GM21723 (cell line): Measurements from ENCODE around the gene PPM1G.
"Not testable (repeated sequence)": the region's sequence is repeated elsewhere in the genome, so short reads cannot be mapped to it uniquely, and the experiment has no call there.

Source experiments
- ATAC-seq: cut with Tn5 transposase; IDR thresholded peaks from one replicate; pipeline ENCODE4 v1.9.1; 2021; ENCODE audit warnings: mild to moderate bottlenecking, moderate library complexity; ENCODE audit not compliant: unreplicated experiment

The PPM1G gene

GRCh38 chr2:27376151-27376865 is 33.1 kb downstream of the PPM1G start:
- no peak for ATAC-seq

DNA sequence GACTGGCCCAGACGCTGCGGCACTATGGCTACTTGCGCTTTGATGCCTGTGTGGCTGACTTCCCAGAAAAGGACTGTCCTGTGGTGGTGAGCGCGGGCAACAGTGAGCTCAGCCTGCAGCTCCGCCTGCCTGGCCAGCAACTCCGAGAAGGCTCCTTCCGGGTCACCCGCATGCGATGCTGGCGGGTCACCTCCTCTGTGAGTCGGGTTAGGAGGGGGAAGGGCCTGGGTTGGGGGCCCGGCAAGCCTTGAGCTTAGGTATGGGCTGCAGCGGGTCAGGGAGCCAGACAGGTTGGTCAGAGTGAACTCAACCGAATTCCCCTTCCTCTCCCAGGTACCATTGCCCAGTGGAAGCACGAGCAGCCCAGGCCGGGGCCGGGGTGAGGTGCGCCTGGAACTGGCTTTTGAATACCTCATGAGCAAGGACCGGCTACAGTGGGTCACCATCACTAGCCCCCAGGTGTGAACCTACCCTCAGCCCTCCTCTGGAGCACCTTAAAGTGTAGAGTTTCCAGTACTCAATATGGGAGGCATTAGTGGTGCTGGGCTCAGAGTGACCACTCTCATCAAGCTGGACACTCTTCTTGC is 33.8 kb downstream of the PPM1G start:
- ATAC-seq = no peak

GRCh38 chr2:27373567-27373966 is 35.8 kb downstream of the PPM1G start:
- no peak for ATAC-seq

DNA sequence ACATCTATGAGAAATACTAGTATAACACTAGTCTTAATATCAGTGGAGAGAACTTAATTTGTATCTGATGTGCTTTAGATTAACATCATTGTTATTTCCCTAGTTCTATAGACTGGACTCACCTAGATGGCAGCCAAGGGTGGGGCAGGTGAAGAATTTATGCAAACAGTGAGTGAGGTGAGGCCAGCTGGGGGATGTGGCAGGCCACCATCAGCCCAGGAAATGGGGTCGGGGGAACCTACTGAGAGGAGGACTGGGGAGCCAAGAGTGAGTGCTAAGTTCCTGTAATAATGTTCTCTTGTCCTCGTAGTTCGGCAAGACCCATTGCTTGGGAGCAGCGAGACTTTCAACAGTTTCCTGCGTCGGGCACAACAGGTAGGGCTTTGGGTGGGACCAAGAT is 36.5 kb downstream of the PPM1G start:
- ATAC-seq = no peak

DNA sequence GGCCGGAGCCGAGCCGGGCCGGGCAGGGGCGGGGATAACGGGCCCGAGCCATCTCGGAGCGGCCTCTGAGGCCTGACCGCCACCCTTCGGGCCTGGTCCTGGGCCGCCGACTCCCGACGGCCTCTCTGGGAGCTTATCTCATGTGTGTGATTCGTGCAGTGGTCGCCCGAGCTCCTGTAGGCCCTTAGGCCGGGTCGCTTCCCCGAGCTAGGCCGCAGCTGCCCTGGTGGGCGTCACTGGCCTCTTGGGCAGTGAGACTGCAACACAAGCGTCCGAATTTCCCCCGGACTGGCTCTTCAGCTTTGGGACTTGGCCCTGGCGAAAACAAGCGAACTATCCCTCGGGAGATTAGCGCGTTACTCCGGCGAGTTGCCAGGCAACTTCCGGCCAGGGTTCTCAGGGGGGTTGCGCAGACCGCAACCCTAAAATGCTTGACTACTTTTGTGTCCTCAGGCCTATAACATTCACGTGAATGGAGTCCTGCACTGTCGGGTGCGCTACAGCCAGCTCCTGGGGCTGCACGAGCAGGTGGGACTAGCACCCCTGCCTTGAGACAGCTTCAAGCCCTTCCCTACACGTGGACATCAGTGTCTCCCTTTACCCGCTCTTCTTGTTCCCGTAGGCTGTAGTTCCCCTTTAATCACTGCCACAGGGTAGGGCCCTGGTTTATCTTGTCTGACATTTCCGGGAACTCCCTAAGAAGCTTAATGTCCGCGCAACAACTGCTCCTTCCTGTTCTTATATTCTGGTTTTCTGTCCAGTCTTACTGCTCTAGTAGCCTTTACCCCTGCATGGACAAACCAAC is 38.4 kb downstream of the PPM1G start:
- ATAC-seq = peak; percentile 33

DNA sequence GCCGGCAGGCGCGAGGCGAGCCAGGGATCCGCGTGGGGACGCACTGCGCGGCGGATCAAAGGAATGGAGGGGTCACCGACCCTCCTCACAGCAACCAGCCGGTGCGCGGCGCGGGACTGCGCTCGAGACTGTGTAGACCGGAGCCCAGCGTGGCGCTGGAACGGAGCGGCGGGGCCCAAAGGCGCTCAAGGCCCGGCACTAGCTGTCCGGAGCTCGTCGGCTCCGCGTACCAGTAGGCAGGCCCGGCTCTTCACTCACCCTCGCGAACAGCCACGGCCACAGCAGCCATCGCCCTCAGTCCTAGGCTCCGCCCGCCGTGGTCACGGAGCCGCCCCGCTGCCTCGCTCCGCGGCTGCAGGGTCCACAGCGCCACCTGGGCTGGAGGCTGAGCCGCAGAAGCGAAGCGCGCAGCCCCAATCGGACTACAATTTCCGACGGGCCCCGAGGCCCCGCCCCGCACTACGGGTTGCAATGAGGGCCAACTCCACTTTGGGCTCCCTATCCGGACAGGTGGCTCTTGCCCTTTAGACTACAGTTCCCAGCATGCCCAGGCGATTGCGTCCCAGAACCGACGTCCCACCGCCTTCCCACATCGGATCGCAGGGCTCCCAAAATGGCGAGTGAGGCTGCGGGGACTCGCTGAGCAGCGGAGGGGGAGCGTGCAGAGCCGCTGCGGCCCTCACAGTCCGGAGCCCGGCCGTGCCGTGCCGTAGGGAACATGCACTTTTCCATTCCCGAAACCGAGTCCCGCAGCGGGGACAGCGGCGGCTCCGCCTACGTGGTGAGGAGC is 39.2 kb downstream of the PPM1G start, which contains the start of the genes EIF2B4 and SNX17:
EIF2B4 (minus strand) TSS at position 313 of the 790 bp plus-strand sequence; CDS start at position 289, 24 bp downstream.
SNX17 (plus strand) TSS at position 591 of the 790 bp plus-strand sequence; CDS start at position 719, 128 bp downstream.
- peak; percentile 95 for ATAC-seq

DNA sequence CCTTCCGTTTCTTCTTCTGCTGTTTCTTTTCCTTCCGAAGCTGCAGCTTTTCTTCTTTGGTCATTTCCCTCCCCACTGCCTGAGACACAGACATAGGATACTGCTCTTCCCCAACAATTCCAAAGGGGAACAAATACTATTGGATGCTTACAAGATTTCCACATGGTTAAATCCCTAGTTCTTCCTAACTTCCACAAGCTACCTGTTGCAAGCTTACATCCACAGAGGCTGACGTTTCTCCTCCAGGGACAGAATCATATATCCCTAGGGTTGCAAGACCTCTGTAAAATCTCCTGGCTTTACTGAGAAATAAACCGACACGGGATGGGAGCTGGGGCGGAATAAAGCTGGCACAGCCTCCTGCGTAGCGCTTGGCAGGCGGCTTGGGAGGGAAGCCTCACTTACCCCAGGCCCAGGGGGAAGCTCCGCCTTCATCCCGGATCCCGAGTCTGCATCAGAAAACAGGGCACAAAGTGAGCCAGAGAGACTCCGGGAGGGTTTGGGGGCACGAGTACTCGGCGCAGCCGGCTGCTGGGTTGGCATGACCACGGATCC is 39.8 kb downstream of the PPM1G start:
- peak; percentile 20 for ATAC-seq

DNA sequence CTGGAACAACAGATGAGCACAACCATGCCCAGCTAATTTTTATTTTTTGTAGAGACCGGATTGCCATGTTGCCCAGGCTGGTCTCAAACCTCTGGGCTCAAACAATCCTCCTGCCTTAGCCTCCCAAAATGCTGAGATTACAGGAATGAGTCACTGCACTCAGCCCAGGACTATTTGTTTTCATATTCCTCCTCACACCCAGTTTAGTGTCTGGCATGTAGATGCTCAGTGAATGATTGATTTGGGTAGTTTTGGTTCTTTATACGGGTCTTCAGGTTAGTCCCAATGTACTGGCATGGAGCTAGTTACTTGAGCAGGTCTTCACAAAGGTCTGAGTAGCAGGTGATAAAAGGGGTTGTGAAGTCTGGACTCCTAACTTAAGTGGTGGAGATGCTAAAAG is 45.5 kb downstream of the PPM1G start:
- no peak for ATAC-seq

GRCh38 chr2:27362678-27363420 is 46.5 kb downstream of the PPM1G start:
- ATAC-seq = no peak

DNA sequence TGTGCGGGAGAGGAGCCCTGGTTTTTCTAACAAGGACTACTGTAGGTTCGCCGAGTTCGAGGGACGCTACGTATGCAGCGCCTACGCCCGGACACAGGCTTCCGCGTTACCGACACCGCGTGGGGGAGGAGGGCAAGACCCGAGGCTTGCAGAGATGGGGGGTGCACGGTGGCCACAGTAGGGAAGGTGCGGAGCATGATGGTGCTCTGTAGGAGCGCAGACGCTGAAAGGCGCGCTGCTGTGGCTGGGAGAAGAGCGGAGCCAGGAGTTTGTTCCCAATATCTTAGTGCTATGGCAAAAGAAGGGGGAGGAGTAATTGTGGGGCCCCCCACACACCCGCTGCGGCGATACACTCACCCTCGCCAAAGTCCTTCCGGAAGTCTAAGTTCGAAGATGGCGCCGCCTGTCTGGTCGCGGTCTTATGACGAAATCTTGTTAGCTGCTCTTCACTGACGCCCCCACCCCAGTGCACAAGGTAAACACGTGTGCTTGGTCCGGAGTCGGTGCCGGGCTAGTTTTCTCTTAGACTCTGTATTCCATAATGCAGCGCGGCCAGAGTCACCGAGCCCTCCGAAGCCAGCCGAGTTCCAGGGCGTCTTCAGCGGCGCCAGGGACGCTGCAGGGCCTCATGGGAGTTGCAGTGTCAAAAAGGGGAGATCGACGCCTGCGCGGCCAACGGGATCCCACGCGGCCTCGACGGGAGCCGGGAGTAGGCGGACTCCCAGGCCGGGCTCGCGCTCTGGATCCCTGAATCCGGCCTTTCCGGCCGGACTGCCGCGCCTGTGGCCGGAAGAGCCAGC is 52.8 kb downstream of the PPM1G start, which contains the start of gene GTF3C2:
GTF3C2 (minus strand) TSS at position 383 of the 800 bp plus-strand sequence. CDS start 13,210 bp downstream, outside the sequence.
- ATAC-seq = peak; percentile 80

- peak; percentile 30 for ATAC-seq
Measured at GRCh38 chr2:27356056-27356381, 53.4 kb downstream of the PPM1G start.

DNA sequence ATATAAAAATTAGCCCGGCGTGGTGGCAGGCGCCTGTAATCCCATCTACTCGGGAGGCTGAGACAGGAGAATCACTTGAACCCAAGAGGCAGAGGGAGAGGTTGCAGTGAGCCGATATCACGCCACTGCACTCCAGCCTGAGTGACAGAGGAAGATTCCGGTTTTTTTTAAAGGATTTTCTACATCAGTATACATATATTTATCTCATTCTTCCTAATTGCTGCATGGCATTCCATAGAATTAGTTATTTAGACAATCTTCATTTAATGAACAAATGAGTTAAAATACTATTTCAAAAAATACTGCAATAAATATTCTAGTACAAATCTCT is 54.8 kb downstream of the PPM1G start:
- ATAC-seq = no peak

GRCh38 chr2:27353762-27354596 is 55.4 kb downstream of the PPM1G start:
- ATAC-seq = no peak

DNA sequence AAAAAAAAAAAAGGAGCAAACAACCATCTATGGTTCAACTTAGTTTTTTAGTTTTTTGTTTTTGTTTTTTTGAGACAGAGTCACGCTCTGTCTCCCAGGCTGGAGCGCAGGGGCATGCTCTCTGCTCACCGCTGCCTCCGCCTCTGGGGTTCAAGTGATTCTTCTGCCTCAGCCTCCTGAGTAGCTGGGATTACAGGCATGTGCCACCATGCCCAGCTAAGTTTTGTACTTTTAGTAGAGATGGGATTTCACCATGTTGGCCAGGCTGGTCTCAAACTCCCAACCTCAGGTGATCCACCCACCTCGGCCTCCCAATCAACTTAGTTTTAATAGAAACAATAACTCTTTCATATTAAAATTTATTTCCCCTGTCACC is 56.0 kb downstream of the PPM1G start:
- not testable (repeated sequence) for ATAC-seq

GRCh38 chr2:27351802-27352598 is 57.4 kb downstream of the PPM1G start:
- no peak for ATAC-seq

GRCh38 chr2:27350106-27350693 is 59.2 kb downstream of the PPM1G start:
- ATAC-seq = no peak

DNA sequence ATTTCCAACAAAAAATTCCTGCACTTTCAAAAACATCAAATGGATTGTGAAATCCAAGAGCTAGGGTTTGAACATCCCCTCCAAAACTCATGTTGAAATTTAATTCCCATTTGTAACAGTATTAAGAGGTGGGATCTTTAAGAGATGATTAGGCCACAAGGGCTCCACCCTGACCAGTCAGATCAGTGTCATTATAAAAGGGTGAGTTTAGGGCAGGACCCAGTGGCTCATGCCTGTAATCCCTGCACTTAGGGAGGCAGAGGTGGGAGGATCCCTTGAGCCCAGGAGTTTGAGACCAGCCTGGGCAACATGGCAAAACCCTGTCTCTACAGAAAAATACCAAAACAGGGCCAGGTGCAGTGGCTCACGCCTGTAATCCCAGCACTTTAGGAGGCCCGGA is 61.8 kb downstream of the PPM1G start:
- ATAC-seq = no peak
